ENCODE data around the gene HECTD4.

GRCh38 chr12:112126000-112126438 is 256.2 kb downstream of the HECTD4 start:
- TF ChIP-seq YY1 (IDR thresholded peaks at IDR 0.05; ENCODE audit: insufficient read depth, insufficient read length) (no peak), SUZ12 (IDR thresholded peaks at IDR 0.05; ENCODE audit: extremely low read depth, insufficient read depth, insufficient read length) (no peak), ZNF274 (IDR thresholded peaks at IDR 0.05; ENCODE audit: low read depth, low read length) (no peak)

All from NT2/D1 (cell line).